A549 treated with CpdA at 1 μM for 4 hours (cell line): ENCODE data around the gene TOR1B. TPM values are rescaled to one million over a fixed set of nuclear protein-coding genes. Genes with fewer than 3 reads are reported as not detected.

Experiments
- total RNA-seq: library from RNA; stranded (reverse); fragments of 200-300 nt; extraction: Qiagen RNA extraction; gene quantifications from 5 replicates; pipeline ENCODE4 v1.2.3, GENCODE V29; 2022; ENCODE audit warnings: low read depth

Gene TOR1B, protein sequence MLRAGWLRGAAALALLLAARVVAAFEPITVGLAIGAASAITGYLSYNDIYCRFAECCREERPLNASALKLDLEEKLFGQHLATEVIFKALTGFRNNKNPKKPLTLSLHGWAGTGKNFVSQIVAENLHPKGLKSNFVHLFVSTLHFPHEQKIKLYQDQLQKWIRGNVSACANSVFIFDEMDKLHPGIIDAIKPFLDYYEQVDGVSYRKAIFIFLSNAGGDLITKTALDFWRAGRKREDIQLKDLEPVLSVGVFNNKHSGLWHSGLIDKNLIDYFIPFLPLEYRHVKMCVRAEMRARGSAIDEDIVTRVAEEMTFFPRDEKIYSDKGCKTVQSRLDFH
- total RNA-seq: 21.0 to 27.8 TPM (median 26.4 TPM) in 5 replicates

DNA sequence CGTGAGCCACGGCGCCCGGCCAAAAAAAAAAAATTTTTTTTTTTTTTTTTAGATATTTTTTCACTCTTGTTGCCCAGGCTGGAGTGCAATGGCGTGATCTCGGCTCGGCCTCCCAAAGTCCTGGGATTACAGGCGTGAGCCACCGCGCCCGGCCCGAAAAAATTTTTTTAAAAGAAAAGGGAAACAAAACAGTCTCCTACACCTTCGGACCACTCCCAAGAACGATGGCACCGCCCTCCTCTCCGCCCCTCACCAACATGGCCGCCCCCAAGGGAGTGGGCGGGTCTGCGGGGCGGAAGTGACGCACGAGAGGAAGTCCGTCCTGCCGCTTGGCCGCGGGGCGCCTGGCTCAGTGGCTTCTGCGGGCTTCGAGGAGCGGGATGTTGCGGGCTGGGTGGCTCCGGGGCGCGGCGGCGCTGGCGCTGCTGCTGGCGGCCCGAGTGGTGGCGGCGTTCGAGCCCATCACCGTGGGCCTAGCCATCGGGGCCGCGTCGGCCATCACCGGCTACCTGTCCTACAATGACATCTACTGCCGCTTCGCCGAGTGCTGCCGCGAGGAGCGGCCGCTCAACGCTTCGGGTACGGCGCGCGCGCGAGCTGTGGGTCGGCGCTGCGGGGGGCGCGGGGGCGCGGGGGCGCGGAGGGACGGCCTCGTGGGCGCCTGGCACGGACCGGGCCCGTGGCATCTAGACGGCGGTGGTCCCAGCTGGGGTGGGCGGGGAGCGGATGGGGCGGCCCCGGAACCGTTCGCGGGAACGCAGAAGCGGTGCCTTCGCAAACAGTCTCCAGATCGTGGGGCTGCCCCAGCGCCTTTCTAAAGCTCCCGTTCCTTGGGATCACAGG lies at the start of gene TOR1B:
TOR1B (plus strand) TSS at position 352 of the 843 bp plus-strand sequence; CDS start at position 381, 29 bp downstream.

DNA sequence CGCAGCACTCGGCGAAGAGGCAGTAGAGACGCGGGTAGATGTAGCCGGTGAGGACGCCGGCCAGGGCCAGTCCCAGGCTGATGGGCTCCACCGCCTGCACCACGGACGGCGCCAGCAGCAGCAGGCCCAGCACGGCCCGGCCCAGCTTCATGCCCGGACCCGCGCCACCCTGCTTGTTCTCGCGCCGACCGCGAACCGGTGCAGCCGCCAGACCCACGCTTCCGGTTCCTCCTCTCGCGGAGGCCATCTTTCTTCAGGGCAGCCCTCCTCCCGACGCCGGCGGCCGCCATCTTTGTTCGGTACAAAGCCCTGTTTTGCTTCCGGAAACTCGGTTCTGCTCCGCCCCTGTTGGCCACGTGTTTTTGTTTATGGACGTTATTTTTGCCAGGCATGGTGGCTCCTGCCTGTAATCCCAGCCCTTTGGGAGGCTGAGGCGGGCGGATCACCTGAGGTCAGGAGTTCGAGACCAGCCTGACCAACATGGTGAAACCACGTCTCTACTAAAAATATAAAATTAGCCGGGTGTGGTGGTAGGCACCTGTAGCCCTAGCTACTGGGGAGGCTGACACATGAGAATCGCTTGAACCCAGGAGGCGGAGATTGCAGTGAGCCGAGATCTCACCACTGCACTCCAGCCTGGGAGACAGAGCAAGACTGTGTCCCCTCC lies 21.1 kb downstream of the TOR1B start, which contains the start of gene TOR1A:
TOR1A (minus strand) TSS at position 202 of the 667 bp plus-strand sequence; CDS start at position 151, 51 bp downstream.

DNA sequence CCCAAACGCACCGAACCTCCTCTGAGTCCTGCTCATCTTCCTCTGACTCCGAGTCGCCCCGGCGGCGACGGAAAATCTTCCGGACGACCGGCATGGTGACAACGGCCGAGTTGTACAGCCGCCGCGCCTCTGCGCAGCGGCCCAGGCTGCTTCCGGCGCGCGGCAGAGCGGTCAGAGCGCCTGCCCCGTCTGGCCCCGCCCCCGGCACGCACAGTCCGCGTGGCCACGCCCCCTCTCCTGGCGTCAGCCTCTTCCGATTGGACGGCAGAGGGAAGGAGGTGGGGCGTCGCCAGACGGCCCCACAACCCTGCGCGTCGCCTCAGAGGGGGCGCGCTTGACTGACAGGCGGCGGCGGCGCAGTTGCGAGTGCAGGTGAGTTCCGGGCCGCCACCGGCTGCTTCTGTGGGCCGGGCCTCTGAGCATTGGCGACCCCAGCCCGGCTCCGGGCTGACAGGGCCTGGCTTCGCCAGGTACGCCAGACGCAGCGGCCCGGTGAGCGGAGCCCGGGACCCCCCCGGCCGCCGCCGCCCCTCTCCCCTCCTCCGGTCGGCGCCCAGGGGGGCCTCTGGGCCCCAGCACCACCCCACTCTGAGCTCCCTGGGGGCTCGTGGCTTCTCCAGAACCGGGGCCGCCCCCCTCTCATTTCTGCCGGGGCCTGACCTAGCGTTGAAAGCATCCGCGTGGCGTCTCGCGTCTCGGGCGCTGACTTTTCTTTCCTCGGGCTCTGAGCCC lies 32.3 kb downstream of the TOR1B start, which contains the start of the genes C9orf78 and USP20:
C9orf78 (minus strand) TSS at position 148 of the 732 bp plus-strand sequence; CDS start at position 94, 54 bp downstream.
USP20 (plus strand) TSS at position 331 of the 732 bp plus-strand sequence. CDS start 17,098 bp downstream, outside the sequence.

Other genes with a start within 250 kb of the TOR1B start
- not detected in 5 replicates for gene C9orf50, start 182.1 kb upstream of the TOR1B start, total RNA-seq
- 89.4 to 107 TPM (median 97.7 TPM) in 5 replicates for gene NTMT1, start 177.0 kb upstream of the TOR1B start, total RNA-seq
- gene ASB6, start 161.0 kb upstream of the TOR1B start, total RNA-seq: 20.1 to 24.8 TPM (median 24.1 TPM) in 5 replicates
- 2.8 to 7.2 TPM (median 6.5 TPM) in 5 replicates for gene PRRX2, start 137.5 kb upstream of the TOR1B start, total RNA-seq
- 91.2 to 108 TPM (median 93.1 TPM) in 5 replicates for gene PTGES, start 50.1 kb upstream of the TOR1B start, total RNA-seq
- gene TOR1A, start 21.0 kb downstream of the TOR1B start, total RNA-seq: 58.4 to 64.6 TPM (median 64.3 TPM) in 5 replicates
- gene C9orf78, start 32.1 kb downstream of the TOR1B start, total RNA-seq: 49.0 to 57.3 TPM (median 49.9 TPM) in 5 replicates
- 5.9 to 6.4 TPM (median 6.1 TPM) in 5 replicates for gene USP20, start 32.3 kb downstream of the TOR1B start, total RNA-seq
- 13.9 to 16.2 TPM (median 15.2 TPM) in 5 replicates for gene FNBP1, start 240.0 kb downstream of the TOR1B start, total RNA-seq